K562 (cell line): ENCODE data around the gene ANKRD13B. TPM values are rescaled to one million over a fixed set of nuclear protein-coding genes. Genes with fewer than 3 reads are reported as not detected.

Source experiments
- ASH1L ChIP-seq: fragments of 450-650 bp; IDR thresholded peaks from 2 replicates; pipeline ENCODE4 v1.6.1; 2018; ENCODE audit warnings: borderline replicate concordance, mild to moderate bottlenecking, low read depth; ENCODE audit not compliant: partially characterized antibody
- CBX5 ChIP-seq: IDR thresholded peaks from 2 replicates; pipeline ENCODE4 v1.6.1; 2014; ENCODE audit warnings: low read depth, borderline replicate concordance
- HDGF ChIP-seq: fragments of 450-650 bp; IDR thresholded peaks from 2 replicates; pipeline ENCODE4 v1.6.1; 2016
- HMGN3 ChIP-seq: IDR thresholded peaks from 2 replicates; pipeline ENCODE4 v1.6.1; 2011; ENCODE audit warnings: borderline replicate concordance, low read depth, mild to moderate bottlenecking, mixed read lengths, low read length; ENCODE audit not compliant: insufficient read length; ENCODE audit errors: extremely low read depth
- MECOM ChIP-seq: fragments of 250-450 bp; sonication (Bioruptor Pico); IDR thresholded peaks from 2 replicates; pipeline ENCODE4 v1.8.0; 2022; ENCODE audit warnings: inconsistent platforms
- RB1 ChIP-seq: fragments of 450-650 bp; IDR thresholded peaks from 2 replicates; pipeline ENCODE4 v1.6.1; 2017; ENCODE audit warnings: low read depth, mild to moderate bottlenecking
- TBP ChIP-seq: optimal IDR thresholded peaks from 2 replicates; pipeline ENCODE3; 2011; ENCODE audit warnings: low read depth, low read length, improper control_type of control experiment
- TCF7 ChIP-seq: sonication (generic); IDR thresholded peaks from 2 replicates; pipeline ENCODE4 v1.6.1; 2016; ENCODE audit warnings: antibody characterized with exemption, borderline replicate concordance
- ZNF184 ChIP-seq: sonication (generic); formaldehyde crosslinking; IDR thresholded peaks from 2 replicates; pipeline ENCODE4 v1.5.0; 2020; ENCODE audit warnings: missing genetic modification reagents
- ZNF324 ChIP-seq: fragments of 250-450 bp; sonication (Bioruptor Pico); IDR thresholded peaks from 2 replicates; pipeline ENCODE4 v1.4.0; 2020; ENCODE audit warnings: mild to moderate bottlenecking
- ZNF785 ChIP-seq: fragments of 250-450 bp; sonication (Bioruptor Pico); IDR thresholded peaks from 2 replicates; pipeline ENCODE4 v1.4.0; 2020; ENCODE audit warnings: mild to moderate bottlenecking
- polyA plus RNA-seq, 8 experiments: library from polyadenylated mRNA; depleted of rRNA in 4 of 8; stranded (reverse) in 5 of 8; unstranded in 3 of 8; fragments of >200 nt; fragmentation: Nextera tagmentation in 2 of 8; fragmentation: Illumina TruSeq in 1 of 8; extraction: Ambion mirVana in 2 of 8; extraction: Trizol in 1 of 8; gene quantifications; 2 replicates each; pipeline versions ENCODE4 v1.2.1 to v1.2.3, GENCODE V29; 2011 to 2014; ENCODE audit warnings: inconsistent platforms in 1 of 8, missing spikeins in 1 of 8
- total RNA-seq, 7 experiments: library from RNA; depleted of rRNA in 6 of 7; stranded (reverse); fragments of >200 nt in 6 of 7; fragmentation: Illumina TruSeq in 2 of 7; extraction: Trizol in 2 of 7; gene quantifications; 2 replicates each; pipeline versions ENCODE4 v1.2.1 to v1.2.3, GENCODE V29; 2011 to 2021; ENCODE audit warnings: low replicate concordance in 1 of 7
- TF ChIP-seq, protein P1 (sequence below), 2 experiments: IDR thresholded peaks in 1 of 2; conservative IDR thresholded peaks in 1 of 2; 2 replicates each; pipeline ENCODE4 v1.6.1; 2016; ENCODE audit warnings: low read depth in 2 of 2, mild to moderate bottlenecking in 1 of 2, missing compliant biosample characterization in 1 of 2, missing genetic modification characterization in 1 of 2, moderate library complexity in 1 of 2
- TF ChIP-seq, protein P2 (sequence below): fragments of 450-650 bp; formaldehyde crosslinking; IDR thresholded peaks from 2 replicates; pipeline ENCODE4 v1.4.0; 2022; ENCODE audit warnings: mild to moderate bottlenecking, moderate library complexity
- TF ChIP-seq, protein P3 (sequence below): fragments of 250-450 bp; sonication (Bioruptor Pico); IDR thresholded peaks from 2 replicates; pipeline ENCODE4 v1.5.0; 2021; ENCODE audit warnings: mild to moderate bottlenecking, borderline replicate concordance
- TF ChIP-seq, protein P4 (sequence below): sonication (generic); formaldehyde crosslinking; IDR thresholded peaks from 2 replicates; pipeline ENCODE4 v1.8.1; 2023; ENCODE audit warnings: mild to moderate bottlenecking, missing genetic modification reagents

Gene ANKRD13B
- total and polyA plus RNA-seq, 9 of the 15 experiments (the other 6 are each of a cell fraction or from before 2014, with no cell fraction given), result 0.15 to 28.1 (median 4.6) TPM

DNA sequence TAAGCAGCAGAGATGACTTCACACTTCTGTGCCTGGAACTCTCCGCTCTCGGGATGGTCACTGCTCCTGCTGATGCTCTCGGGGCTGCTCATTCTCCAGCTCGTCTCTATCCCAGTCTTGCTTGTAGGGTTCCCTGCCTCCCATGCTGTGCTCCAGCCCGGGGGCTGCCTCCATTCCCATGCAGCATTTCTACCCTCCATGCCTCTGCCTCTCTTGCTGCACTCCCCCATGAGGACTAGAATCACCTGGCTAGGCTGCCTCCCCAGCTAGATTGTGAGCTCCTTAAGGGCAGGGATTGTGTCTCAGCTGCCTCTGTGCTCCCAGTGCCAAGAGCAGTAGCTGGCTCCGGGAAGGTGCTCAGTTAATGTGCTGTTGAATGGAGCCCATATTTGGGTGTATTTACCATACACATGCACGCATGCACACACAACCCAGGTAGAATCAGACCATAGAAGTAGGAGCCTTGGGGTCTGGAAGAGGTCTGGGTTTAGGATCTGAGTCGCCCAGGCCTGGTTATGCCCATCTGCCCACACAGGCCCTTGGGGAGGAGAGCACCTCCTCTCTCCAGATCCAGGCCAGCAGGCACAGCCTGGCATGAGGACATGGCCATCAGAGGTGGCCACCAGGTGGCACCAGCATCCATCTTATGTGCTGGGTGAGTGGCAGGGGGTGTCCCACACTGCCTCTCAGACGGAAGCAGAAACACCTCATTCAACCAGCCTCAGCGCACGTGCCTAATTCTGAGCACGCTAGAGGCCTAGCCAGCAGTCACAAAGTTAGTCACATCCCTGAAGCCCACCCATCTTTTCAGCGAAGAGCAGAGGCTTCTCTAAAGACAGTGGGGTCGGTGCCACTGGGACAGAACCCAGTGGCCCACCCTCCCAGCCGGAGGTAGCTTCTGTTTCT lies 12.8 kb upstream of the ANKRD13B start (continued):
- TF ChIP-seq, protein P1, sequence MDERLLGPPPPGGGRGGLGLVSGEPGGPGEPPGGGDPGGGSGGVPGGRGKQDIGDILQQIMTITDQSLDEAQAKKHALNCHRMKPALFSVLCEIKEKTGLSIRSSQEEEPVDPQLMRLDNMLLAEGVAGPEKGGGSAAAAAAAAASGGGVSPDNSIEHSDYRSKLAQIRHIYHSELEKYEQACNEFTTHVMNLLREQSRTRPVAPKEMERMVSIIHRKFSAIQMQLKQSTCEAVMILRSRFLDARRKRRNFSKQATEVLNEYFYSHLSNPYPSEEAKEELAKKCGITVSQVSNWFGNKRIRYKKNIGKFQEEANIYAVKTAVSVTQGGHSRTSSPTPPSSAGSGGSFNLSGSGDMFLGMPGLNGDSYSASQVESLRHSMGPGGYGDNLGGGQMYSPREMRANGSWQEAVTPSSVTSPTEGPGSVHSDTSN (CRISPR knock-in tag; IDR thresholded peaks at IDR 0.05; ENCODE audit: low read depth), result peak; percentile 65
- TF ChIP-seq, protein P1 (tag; conservative IDR thresholded peaks at IDR 0.05; ENCODE audit: low read depth), result peak; percentile 62
- TF ChIP-seq, protein P2, sequence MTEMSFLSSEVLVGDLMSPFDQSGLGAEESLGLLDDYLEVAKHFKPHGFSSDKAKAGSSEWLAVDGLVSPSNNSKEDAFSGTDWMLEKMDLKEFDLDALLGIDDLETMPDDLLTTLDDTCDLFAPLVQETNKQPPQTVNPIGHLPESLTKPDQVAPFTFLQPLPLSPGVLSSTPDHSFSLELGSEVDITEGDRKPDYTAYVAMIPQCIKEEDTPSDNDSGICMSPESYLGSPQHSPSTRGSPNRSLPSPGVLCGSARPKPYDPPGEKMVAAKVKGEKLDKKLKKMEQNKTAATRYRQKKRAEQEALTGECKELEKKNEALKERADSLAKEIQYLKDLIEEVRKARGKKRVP (CRISPR knock-in tag), result no peak
- TF ChIP-seq ASH1L (no peak), RB1 (peak; percentile 35; the same call in 1 of the 2 replicates), TBP (no peak), ZNF324 (CRISPR knock-in tag) (no peak), MECOM (CRISPR knock-in tag) (no peak), HMGN3 (no peak), TCF7 (0 out of 2 replicates have a peak, but pooled peaks have one; percentile 41), HDGF (no peak), ZNF785 (CRISPR knock-in tag) (no peak), CBX5 (no peak), ZNF184 (no peak)
- TF ChIP-seq, protein P3, sequence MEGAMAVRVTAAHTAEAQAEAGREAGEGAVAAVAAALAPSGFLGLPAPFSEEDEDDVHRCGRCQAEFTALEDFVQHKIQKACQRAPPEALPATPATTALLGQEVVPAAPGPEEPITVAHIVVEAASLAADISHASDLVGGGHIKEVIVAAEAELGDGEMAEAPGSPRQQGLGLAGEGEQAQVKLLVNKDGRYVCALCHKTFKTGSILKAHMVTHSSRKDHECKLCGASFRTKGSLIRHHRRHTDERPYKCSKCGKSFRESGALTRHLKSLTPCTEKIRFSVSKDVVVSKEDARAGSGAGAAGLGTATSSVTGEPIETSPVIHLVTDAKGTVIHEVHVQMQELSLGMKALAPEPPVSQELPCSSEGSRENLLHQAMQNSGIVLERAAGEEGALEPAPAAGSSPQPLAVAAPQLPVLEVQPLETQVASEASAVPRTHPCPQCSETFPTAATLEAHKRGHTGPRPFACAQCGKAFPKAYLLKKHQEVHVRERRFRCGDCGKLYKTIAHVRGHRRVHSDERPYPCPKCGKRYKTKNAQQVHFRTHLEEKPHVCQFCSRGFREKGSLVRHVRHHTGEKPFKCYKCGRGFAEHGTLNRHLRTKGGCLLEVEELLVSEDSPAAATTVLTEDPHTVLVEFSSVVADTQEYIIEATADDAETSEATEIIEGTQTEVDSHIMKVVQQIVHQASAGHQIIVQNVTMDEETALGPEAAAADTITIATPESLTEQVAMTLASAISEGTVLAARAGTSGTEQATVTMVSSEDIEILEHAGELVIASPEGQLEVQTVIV (CRISPR knock-in tag), result no peak
- TF ChIP-seq, protein P4, sequence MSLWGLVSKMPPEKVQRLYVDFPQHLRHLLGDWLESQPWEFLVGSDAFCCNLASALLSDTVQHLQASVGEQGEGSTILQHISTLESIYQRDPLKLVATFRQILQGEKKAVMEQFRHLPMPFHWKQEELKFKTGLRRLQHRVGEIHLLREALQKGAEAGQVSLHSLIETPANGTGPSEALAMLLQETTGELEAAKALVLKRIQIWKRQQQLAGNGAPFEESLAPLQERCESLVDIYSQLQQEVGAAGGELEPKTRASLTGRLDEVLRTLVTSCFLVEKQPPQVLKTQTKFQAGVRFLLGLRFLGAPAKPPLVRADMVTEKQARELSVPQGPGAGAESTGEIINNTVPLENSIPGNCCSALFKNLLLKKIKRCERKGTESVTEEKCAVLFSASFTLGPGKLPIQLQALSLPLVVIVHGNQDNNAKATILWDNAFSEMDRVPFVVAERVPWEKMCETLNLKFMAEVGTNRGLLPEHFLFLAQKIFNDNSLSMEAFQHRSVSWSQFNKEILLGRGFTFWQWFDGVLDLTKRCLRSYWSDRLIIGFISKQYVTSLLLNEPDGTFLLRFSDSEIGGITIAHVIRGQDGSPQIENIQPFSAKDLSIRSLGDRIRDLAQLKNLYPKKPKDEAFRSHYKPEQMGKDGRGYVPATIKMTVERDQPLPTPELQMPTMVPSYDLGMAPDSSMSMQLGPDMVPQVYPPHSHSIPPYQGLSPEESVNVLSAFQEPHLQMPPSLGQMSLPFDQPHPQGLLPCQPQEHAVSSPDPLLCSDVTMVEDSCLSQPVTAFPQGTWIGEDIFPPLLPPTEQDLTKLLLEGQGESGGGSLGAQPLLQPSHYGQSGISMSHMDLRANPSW (CRISPR knock-in tag), result no peak
